B cell (primary cell): ENCODE results near the gene TRIM41.

ENCODE experiments used
- EZH2 ChIP-seq: IDR thresholded peaks from 2 replicates; pipeline ENCODE4 v1.6.1; 2012; ENCODE audit warnings: borderline replicate concordance, low read depth, mild to moderate bottlenecking, moderate library complexity, low read length; ENCODE audit not compliant: insufficient read depth, poor library complexity, severe bottlenecking
- TF ChIP-seq, protein P1 (sequence below): fragments of 200-600 bp; IDR thresholded peaks from one replicate; pipeline ENCODE4 v1.8.0; 2022; ENCODE audit warnings: antibody characterized with exemption, mild to moderate bottlenecking

GRCh38 chr5:181217803-181218062 is 5.3 kb upstream of the TRIM41 start:
- TF ChIP-seq, protein P1, sequence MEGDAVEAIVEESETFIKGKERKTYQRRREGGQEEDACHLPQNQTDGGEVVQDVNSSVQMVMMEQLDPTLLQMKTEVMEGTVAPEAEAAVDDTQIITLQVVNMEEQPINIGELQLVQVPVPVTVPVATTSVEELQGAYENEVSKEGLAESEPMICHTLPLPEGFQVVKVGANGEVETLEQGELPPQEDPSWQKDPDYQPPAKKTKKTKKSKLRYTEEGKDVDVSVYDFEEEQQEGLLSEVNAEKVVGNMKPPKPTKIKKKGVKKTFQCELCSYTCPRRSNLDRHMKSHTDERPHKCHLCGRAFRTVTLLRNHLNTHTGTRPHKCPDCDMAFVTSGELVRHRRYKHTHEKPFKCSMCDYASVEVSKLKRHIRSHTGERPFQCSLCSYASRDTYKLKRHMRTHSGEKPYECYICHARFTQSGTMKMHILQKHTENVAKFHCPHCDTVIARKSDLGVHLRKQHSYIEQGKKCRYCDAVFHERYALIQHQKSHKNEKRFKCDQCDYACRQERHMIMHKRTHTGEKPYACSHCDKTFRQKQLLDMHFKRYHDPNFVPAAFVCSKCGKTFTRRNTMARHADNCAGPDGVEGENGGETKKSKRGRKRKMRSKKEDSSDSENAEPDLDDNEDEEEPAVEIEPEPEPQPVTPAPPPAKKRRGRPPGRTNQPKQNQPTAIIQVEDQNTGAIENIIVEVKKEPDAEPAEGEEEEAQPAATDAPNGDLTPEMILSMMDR: peak; percentile 13
- no peak for TF ChIP-seq EZH2
